ENCODE measurements around the gene ERAP2. TPM values are rescaled to one million over a fixed set of nuclear protein-coding genes. Genes with fewer than 3 reads are reported as not detected.

Gene ERAP2
- total and polyA plus RNA-seq, 2 of the 13 experiments (the other 11 are each of a cell fraction or from before 2014, with no cell fraction given) = 12.8 to 16.6 TPM

DNA sequence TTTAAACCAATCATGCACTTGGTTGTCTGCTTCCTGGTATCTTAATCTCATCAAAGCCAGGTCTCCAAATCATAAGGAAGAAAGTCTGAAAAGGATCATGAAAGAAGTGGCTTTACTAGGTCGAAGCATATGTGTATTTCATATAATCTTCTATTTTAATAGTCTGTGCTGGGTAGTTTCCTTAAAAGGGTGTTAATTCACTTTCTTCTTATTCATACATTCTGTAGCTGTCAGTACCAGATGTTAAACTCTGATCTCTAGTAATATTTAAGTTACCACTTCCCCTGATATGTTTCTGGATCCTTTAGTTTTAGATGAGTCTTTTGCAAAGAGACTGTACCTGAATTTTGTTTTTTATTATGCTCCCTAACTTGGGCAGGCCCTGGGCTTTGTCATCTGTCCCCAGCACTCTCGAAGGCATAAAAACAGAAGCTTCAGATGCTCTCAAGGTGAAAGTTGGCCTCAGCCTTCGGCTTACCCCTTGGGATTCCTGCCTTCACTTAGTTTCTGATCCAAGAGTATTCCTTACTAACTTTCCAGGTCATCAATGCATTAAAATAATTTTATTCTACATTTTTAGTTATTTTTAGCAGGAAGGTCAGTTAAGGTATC, 44.5 kb downstream of the ERAP2 start:
- BruUV-seq (replicated peaks) = no TSS peak
- in situ Hi-C loops (cut with HindIII; ENCODE audit: extremely low pct_ligation_motif_present, low pct_unique_long_range_greater_than_20kb) (no loop called here), intact Hi-C loops (cut with micrococcal nuclease; ENCODE audit: unreplicated experiment) (no loop called here)
- no peak overlapping the region for H3K9ac ChIP-seq (ENCODE audit: insufficient read depth, low read depth, low read length)
- TF ChIP-seq, protein P1, sequence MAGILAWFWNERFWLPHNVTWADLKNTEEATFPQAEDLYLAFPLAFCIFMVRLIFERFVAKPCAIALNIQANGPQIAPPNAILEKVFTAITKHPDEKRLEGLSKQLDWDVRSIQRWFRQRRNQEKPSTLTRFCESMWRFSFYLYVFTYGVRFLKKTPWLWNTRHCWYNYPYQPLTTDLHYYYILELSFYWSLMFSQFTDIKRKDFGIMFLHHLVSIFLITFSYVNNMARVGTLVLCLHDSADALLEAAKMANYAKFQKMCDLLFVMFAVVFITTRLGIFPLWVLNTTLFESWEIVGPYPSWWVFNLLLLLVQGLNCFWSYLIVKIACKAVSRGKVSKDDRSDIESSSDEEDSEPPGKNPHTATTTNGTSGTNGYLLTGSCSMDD (CRISPR knock-in tag; IDR thresholded peaks at IDR 0.05) = no peak
- TF ChIP-seq ZNF720 (CRISPR knock-in tag; IDR thresholded peaks at IDR 0.05) (no peak), KMT2A (CRISPR knock-in tag; IDR thresholded peaks at IDR 0.05) (no peak)
- DNase-seq (ENCODE audit: low spot score) (no peak), FAIRE-seq (no peak), ATAC-seq (no peak)
- H3K9me3 ChIP-seq (ENCODE audit: low read length) = no peaks in the 10 kb centered on the region
- H3K27me3 ChIP-seq (ENCODE audit: control insufficient read depth in 1 of 2, insufficient read depth in 2 of 2, low read length in 2 of 2) = no peaks in the 10 kb centered on the region
- peaks cover 8% of the 10 kb centered on the region; the same call in 1 of the 2 replicates for H3K4me1 ChIP-seq (ENCODE audit: insufficient read depth, low read length)
- no peaks in the 10 kb centered on the region for H3K79me2 ChIP-seq (ENCODE audit: insufficient read depth, low read length)
- WGBS (ENCODE audit: low lambda C conversion rate) = 90% methylated on average over 3 of the region's 3 CpGs
- ChIA-PET POLR2A (no interaction called here), CTCF (ENCODE audit: low intra/inter-chr PET ratio, low total read pairs) (no interaction called here)
- H3K27ac ChIP-seq (ENCODE audit: extremely low read length, insufficient read depth, low read length) = no peak overlapping the region
- no peak overlapping the region for H2AFZ ChIP-seq (ENCODE audit: low read length)
- no peak overlapping the region for H3K4me2 ChIP-seq (ENCODE audit: low read depth, low read length)
- no peaks in the 10 kb centered on the region for H3K36me3 ChIP-seq (replicated peaks in 1 of 2; ENCODE audit: control insufficient read depth in 1 of 2, insufficient read depth in 2 of 2, low read length in 2 of 2)
- H4K20me1 ChIP-seq (ENCODE audit: insufficient read depth, low read length) = no peaks in the 10 kb centered on the region
- H3K4me3 ChIP-seq (replicated peaks in 1 of 3; ENCODE audit: insufficient read depth in 1 of 3, low read depth in 2 of 3, low read length in 3 of 3) = no peak overlapping the region

DNA sequence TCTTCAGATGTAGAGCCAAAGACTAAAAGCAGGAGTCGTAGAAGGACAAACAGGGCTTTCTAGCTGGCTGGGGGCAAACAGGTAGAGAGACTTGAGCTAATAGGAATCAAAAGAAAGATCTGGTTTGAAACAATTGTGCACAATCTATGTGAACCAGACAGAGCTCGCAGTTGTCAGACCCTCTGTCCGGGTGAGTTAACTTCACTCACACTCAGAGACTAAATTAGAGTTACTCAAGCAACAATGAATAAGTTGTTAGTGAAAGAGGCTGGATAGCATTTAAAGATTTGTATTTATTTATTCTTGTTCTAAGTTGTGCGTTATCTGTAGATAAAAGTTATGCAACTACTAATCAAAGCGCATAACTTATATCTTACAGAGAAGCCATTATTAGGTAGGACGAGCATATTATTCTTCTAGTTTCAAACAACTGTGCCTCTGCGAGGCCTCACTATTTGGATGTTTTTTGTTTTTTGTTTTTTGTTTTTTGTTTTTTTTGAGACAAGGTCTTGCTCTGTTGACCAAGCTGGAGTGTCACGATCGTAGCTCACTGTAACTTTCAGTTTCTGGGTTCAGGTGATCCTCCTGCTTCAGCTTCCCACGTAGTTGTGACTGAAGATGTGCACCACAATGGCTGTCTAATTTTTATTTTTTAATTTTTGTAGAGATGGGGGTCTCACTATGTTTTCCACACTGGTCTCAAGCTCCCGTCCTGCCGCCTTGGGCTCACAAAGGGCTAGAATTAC, 46.4 kb downstream of the ERAP2 start:
- 98% methylated on average over 12 of the region's 12 CpGs for WGBS (ENCODE audit: low lambda C conversion rate)
- no peaks in the 10 kb centered on the region for H4K20me1 ChIP-seq (ENCODE audit: insufficient read depth, low read length)
- no TSS peak for BruUV-seq (replicated peaks)
- in situ Hi-C loops (cut with HindIII; ENCODE audit: extremely low pct_ligation_motif_present, low pct_unique_long_range_greater_than_20kb) = no loop called here
- FAIRE-seq = no peak
- intact Hi-C loops (cut with micrococcal nuclease; ENCODE audit: unreplicated experiment) = no loop called here
- no peaks in the 10 kb centered on the region for H3K79me2 ChIP-seq (ENCODE audit: insufficient read depth, low read length)
- no peak for ATAC-seq
- H3K4me1 ChIP-seq (ENCODE audit: insufficient read depth, low read length) = peaks cover 8% of the 10 kb centered on the region; the same call in 1 of the 2 replicates
- POLR2A ChIA-PET = no interaction called here
- no peak overlapping the region for H3K9ac ChIP-seq (ENCODE audit: insufficient read depth, low read depth, low read length)
- H3K4me2 ChIP-seq (ENCODE audit: low read depth, low read length) = no peak overlapping the region
- H3K9me3 ChIP-seq (ENCODE audit: low read length) = no peaks in the 10 kb centered on the region
- CTCF ChIA-PET (ENCODE audit: low intra/inter-chr PET ratio, low total read pairs) = no interaction called here
- H3K4me3 ChIP-seq (replicated peaks in 1 of 3; ENCODE audit: insufficient read depth in 1 of 3, low read depth in 2 of 3, low read length in 3 of 3) = no peak overlapping the region
- H3K27me3 ChIP-seq (ENCODE audit: control insufficient read depth in 1 of 2, insufficient read depth in 2 of 2, low read length in 2 of 2) = no peaks in the 10 kb centered on the region
- H3K36me3 ChIP-seq (replicated peaks in 1 of 2; ENCODE audit: control insufficient read depth in 1 of 2, insufficient read depth in 2 of 2, low read length in 2 of 2) = no peaks in the 10 kb centered on the region
- H3K27ac ChIP-seq (ENCODE audit: extremely low read length, insufficient read depth, low read length) = no peak overlapping the region
- H2AFZ ChIP-seq (ENCODE audit: low read length) = no peak overlapping the region
- DNase-seq (ENCODE audit: low spot score) = no peak
- TF ChIP-seq SMARCE1 (IDR thresholded peaks at IDR 0.05; ENCODE audit: borderline replicate concordance) = no peak
- TF ChIP-seq ZNF615 (CRISPR knock-in tag; IDR thresholded peaks at IDR 0.05; ENCODE audit: borderline replicate concordance) = no peak
- no peak for TF ChIP-seq CHD4 (IDR thresholded peaks at IDR 0.05; ENCODE audit: borderline replicate concordance, low read length)
- TF ChIP-seq, protein P2, sequence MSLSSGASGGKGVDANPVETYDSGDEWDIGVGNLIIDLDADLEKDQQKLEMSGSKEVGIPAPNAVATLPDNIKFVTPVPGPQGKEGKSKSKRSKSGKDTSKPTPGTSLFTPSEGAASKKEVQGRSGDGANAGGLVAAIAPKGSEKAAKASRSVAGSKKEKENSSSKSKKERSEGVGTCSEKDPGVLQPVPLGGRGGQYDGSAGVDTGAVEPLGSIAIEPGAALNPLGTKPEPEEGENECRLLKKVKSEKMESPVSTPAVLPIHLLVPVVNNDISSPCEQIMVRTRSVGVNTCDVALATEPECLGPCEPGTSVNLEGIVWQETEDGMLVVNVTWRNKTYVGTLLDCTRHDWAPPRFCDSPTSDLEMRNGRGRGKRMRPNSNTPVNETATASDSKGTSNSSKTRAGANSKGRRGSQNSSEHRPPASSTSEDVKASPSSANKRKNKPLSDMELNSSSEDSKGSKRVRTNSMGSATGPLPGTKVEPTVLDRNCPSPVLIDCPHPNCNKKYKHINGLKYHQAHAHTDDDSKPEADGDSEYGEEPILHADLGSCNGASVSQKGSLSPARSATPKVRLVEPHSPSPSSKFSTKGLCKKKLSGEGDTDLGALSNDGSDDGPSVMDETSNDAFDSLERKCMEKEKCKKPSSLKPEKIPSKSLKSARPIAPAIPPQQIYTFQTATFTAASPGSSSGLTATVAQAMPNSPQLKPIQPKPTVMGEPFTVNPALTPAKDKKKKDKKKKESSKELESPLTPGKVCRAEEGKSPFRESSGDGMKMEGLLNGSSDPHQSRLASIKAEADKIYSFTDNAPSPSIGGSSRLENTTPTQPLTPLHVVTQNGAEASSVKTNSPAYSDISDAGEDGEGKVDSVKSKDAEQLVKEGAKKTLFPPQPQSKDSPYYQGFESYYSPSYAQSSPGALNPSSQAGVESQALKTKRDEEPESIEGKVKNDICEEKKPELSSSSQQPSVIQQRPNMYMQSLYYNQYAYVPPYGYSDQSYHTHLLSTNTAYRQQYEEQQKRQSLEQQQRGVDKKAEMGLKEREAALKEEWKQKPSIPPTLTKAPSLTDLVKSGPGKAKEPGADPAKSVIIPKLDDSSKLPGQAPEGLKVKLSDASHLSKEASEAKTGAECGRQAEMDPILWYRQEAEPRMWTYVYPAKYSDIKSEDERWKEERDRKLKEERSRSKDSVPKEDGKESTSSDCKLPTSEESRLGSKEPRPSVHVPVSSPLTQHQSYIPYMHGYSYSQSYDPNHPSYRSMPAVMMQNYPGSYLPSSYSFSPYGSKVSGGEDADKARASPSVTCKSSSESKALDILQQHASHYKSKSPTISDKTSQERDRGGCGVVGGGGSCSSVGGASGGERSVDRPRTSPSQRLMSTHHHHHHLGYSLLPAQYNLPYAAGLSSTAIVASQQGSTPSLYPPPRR (CRISPR knock-in tag; IDR thresholded peaks at IDR 0.05; ENCODE audit: borderline replicate concordance) = no peak
- TF ChIP-seq, protein P3, sequence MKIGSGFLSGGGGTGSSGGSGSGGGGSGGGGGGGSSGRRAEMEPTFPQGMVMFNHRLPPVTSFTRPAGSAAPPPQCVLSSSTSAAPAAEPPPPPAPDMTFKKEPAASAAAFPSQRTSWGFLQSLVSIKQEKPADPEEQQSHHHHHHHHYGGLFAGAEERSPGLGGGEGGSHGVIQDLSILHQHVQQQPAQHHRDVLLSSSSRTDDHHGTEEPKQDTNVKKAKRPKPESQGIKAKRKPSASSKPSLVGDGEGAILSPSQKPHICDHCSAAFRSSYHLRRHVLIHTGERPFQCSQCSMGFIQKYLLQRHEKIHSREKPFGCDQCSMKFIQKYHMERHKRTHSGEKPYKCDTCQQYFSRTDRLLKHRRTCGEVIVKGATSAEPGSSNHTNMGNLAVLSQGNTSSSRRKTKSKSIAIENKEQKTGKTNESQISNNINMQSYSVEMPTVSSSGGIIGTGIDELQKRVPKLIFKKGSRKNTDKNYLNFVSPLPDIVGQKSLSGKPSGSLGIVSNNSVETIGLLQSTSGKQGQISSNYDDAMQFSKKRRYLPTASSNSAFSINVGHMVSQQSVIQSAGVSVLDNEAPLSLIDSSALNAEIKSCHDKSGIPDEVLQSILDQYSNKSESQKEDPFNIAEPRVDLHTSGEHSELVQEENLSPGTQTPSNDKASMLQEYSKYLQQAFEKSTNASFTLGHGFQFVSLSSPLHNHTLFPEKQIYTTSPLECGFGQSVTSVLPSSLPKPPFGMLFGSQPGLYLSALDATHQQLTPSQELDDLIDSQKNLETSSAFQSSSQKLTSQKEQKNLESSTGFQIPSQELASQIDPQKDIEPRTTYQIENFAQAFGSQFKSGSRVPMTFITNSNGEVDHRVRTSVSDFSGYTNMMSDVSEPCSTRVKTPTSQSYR (CRISPR knock-in tag; IDR thresholded peaks at IDR 0.05; ENCODE audit: borderline replicate concordance) = no peak

All from HepG2 (cell line).